Parathyroid adenoma (tissue), 2 donors: ENCODE data around the gene ADAMTSL2.

Experiments used
- H2AFZ ChIP-seq: fragments of 300-600 bp; sonication (generic); one replicate; pipeline ENCODE4 v1.7.0; 2017; ENCODE audit warnings: antibody characterized with exemption, mild to moderate bottlenecking
- H3K27ac ChIP-seq: fragments of 300-600 bp; sonication (generic); one replicate; pipeline ENCODE4 v1.7.0; 2017
- H3K27me3 ChIP-seq: fragments of 300-600 bp; sonication (generic); one replicate; pipeline ENCODE4 v1.7.0; 2017; ENCODE audit warnings: low read length; ENCODE audit not compliant: control insufficient read depth, insufficient read depth
- H3K36me3 ChIP-seq: fragments of 300-600 bp; sonication (generic); one replicate; pipeline ENCODE4 v1.7.0; 2017; ENCODE audit warnings: low read length; ENCODE audit not compliant: control insufficient read depth, insufficient read depth
- H3K4me1 ChIP-seq: fragments of 300-600 bp; sonication (generic); one replicate; pipeline ENCODE4 v1.7.0; 2017; ENCODE audit warnings: control low read depth
- H3K4me2 ChIP-seq: fragments of 300-600 bp; sonication (generic); one replicate; pipeline ENCODE4 v1.7.0; 2017; ENCODE audit warnings: low read length
- H3K4me3 ChIP-seq: fragments of 300-600 bp; sonication (generic); one replicate; pipeline ENCODE4 v1.7.0; 2017; ENCODE audit warnings: low read depth, low read length
- H3K79me2 ChIP-seq: fragments of 300-600 bp; sonication (generic); one replicate; pipeline ENCODE4 v1.7.0; 2017; ENCODE audit warnings: control low read depth
- H3K9ac ChIP-seq: fragments of 300-600 bp; sonication (generic); one replicate; pipeline ENCODE4 v1.7.0; 2017; ENCODE audit warnings: mild to moderate bottlenecking
- H3K9me3 ChIP-seq: fragments of 300-600 bp; sonication (generic); one replicate; pipeline ENCODE4 v1.7.0; 2017; ENCODE audit warnings: low read length; ENCODE audit not compliant: control insufficient read depth
- TF ChIP-seq, protein P1 (sequence below): fragments of 300-600 bp; sonication (generic); IDR thresholded peaks from one replicate; pipeline ENCODE4 v1.7.0; 2017; ENCODE audit warnings: antibody characterized with exemption, mild to moderate bottlenecking
- donor health status: primary hyperparathyroidism.

ADAMTSL2 gene

GRCh38 chr9:133492061-133493021, 42.2 kb upstream of the ADAMTSL2 start:
- Histone ChIP-seq H2AFZ (no peak overlapping the region), H3K9me3 (no peaks in the 10 kb centered on the region), H3K9ac (no peak overlapping the region), H3K36me3 (no peaks in the 10 kb centered on the region), H3K4me1 (no peaks in the 10 kb centered on the region), H3K27me3 (no peaks in the 10 kb centered on the region), H3K4me2 (no peak overlapping the region), H3K4me3 (no peak overlapping the region), H3K79me2 (no peaks in the 10 kb centered on the region), H3K27ac (no peak overlapping the region)
- TF ChIP-seq, protein P1, sequence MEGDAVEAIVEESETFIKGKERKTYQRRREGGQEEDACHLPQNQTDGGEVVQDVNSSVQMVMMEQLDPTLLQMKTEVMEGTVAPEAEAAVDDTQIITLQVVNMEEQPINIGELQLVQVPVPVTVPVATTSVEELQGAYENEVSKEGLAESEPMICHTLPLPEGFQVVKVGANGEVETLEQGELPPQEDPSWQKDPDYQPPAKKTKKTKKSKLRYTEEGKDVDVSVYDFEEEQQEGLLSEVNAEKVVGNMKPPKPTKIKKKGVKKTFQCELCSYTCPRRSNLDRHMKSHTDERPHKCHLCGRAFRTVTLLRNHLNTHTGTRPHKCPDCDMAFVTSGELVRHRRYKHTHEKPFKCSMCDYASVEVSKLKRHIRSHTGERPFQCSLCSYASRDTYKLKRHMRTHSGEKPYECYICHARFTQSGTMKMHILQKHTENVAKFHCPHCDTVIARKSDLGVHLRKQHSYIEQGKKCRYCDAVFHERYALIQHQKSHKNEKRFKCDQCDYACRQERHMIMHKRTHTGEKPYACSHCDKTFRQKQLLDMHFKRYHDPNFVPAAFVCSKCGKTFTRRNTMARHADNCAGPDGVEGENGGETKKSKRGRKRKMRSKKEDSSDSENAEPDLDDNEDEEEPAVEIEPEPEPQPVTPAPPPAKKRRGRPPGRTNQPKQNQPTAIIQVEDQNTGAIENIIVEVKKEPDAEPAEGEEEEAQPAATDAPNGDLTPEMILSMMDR = no peak

- no peaks in the 10 kb centered on the region for H3K27me3 ChIP-seq
- H3K9me3 ChIP-seq = no peaks in the 10 kb centered on the region
- no peaks in the 10 kb centered on the region for H3K4me1 ChIP-seq
- H3K9ac ChIP-seq = no peak overlapping the region
- H3K36me3 ChIP-seq = no peaks in the 10 kb centered on the region
- TF ChIP-seq, protein P1 = no peak
- no peaks in the 10 kb centered on the region for H3K79me2 ChIP-seq
- H3K27ac ChIP-seq = no peak overlapping the region
- H3K4me3 ChIP-seq = no peak overlapping the region
- H3K4me2 ChIP-seq = no peak overlapping the region
- H2AFZ ChIP-seq = no peak overlapping the region
Measured at GRCh38 chr9:133493428-133493827, 41.1 kb upstream of the ADAMTSL2 start.

- no peaks in the 10 kb centered on the region for H3K36me3 ChIP-seq
- no peaks in the 10 kb centered on the region for H3K9me3 ChIP-seq
- no peak overlapping the region for H3K4me2 ChIP-seq
- TF ChIP-seq, protein P1 = no peak
- no peaks in the 10 kb centered on the region for H3K27me3 ChIP-seq
- H2AFZ ChIP-seq = no peak overlapping the region
- no peaks in the 10 kb centered on the region for H3K79me2 ChIP-seq
- no peak overlapping the region for H3K4me3 ChIP-seq
- H3K4me1 ChIP-seq = no peaks in the 10 kb centered on the region
- no peak overlapping the region for H3K27ac ChIP-seq
- H3K9ac ChIP-seq = no peak overlapping the region
Measured at GRCh38 chr9:133493845-133494540, 40.5 kb upstream of the ADAMTSL2 start.

DNA sequence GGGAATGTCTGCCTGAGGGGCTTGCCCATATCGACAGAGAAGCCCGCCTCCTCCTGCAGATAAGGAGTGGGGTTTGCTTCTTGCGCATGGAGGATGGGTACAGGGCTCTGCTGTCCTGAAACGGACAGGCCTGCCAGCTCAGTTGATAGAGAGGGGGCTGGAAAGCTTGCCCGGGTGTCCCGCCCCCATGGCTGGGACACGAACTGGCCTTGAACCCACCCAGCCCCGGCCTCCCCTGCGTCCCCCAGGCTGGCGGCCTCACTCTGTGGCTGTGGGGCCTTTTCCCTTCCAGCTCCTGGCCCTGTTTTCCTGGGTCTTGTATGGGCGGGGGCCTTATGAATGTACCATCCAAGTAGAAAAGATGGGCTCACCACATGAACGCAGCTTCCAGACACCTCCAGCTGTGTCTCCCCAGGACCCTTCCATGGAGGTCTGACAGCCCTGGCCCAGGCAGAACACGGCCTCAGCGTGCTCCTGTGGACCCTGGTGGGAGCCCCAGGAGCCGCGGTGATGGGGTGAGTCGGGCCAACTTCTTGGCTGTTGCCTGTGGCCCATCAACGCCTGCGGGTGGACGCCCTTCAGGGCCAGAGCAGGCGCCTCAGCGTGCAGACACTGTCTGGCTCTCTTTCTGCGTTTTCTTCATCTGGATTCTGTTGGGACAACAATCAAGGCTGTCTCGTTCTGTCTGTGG, 39.7 kb upstream of the ADAMTSL2 start:
- Histone ChIP-seq H3K4me2 (no peak overlapping the region), H3K36me3 (no peaks in the 10 kb centered on the region), H3K4me3 (no peak overlapping the region), H3K79me2 (no peaks in the 10 kb centered on the region), H3K27ac (no peak overlapping the region), H3K9ac (no peak overlapping the region), H3K9me3 (no peaks in the 10 kb centered on the region), H2AFZ (no peak overlapping the region), H3K27me3 (no peaks in the 10 kb centered on the region), H3K4me1 (no peaks in the 10 kb centered on the region)
- TF ChIP-seq, protein P1 = no peak
